Erythroblast (primary cell): ENCODE measurements around the gene HOXA13.

Source experiments
- GATA1 ChIP-seq: IDR thresholded peaks from 2 replicates; pipeline ENCODE4 v1.6.1; 2011; ENCODE audit warnings: low read depth, mild to moderate bottlenecking, control low read depth, low read length, moderate library complexity
- POLR2A ChIP-seq: IDR thresholded peaks from 2 replicates; pipeline ENCODE4 v1.6.1; 2011; ENCODE audit warnings: mild to moderate bottlenecking, low read length

DNA sequence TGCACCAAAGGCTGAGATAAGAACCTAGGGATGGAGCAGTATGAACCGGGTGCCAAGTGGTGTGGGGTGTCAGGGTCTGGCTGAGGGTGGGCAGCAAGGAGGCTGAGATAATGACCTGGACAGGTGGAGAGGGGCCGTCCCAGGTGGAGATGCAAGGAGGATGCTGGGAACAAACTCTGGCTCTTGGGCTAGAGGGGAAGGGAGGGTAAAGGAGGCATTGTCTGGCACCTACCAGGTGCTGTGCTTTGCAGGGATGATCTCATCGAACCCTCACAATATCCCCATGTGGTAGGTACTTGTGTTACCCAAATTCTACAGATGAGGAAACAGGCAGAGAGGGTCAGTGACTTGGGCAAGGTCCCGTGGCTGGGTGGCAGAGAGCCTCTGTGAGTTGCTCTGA is 19.9 kb upstream of the HOXA13 start:
- TF ChIP-seq POLR2A (no peak), GATA1 (no peak)
